ENCODE measurements around the gene TMIGD3. TPM values are rescaled to one million over a fixed set of nuclear protein-coding genes. Genes with fewer than 3 reads are reported as not detected.

TMIGD3 gene
- total and polyA plus RNA-seq, 2 donors (not counting 1 experiment from before 2014, with no cell fraction given) = 0.19 TPM; not detected in 1

GRCh38 chr1:111516005-111516535 is 12.6 kb upstream of the TMIGD3 start:
- Histone ChIP-seq H3K27ac (ENCODE audit: low read length in 2 of 2) (peak overlapping the region; percentile 81), H3K4me3 (ENCODE audit: control extremely low read depth in 1 of 5, extremely low read depth in 1 of 5, insufficient read depth in 1 of 5, low read depth in 2 of 5, low read length in 4 of 5) (peak overlapping the region; percentile 55 to 75 (median 61)), H2AFZ (ENCODE audit: insufficient read depth, low read depth, low read length, poor library complexity, severe bottlenecking) (peak overlapping the region; percentile 86), H3K9me3 (ENCODE audit: control extremely low read depth in 1 of 3, control insufficient read depth in 2 of 3, insufficient read depth in 1 of 3, low read length in 2 of 3) (no peaks in the 10 kb centered on the region), H3K4me2 (replicated peaks; ENCODE audit: low read depth, low read length, poor library complexity, severe bottlenecking) (peak overlapping the region; percentile 89), H3K36me3 (replicated peaks in 1 of 2; ENCODE audit: control extremely low read depth in 1 of 2, control insufficient read depth in 1 of 2, extremely low read depth in 1 of 2, insufficient read depth in 2 of 2, low read length in 1 of 2) (no peaks in the 10 kb centered on the region), H3K4me1 (ENCODE audit: control insufficient read depth in 2 of 2, insufficient read depth in 2 of 2, low read length in 2 of 2) (peaks cover 30 to 34% of the 10 kb centered on the region in 2 donors), H3K79me2 (ENCODE audit: control insufficient read depth, insufficient read depth, low read length) (no peaks in the 10 kb centered on the region), H3K9ac (ENCODE audit: low read length) (peak overlapping the region; percentile 68), H3K27me3 (replicated peaks in 1 of 4; ENCODE audit: control extremely low read depth in 1 of 4, control insufficient read depth in 3 of 4, insufficient read depth in 4 of 4, low read length in 3 of 4) (no peaks in the 10 kb centered on the region), H4K20me1 (ENCODE audit: control insufficient read depth, insufficient read depth, low read length, poor library complexity, severe bottlenecking) (no peaks in the 10 kb centered on the region)
- TF ChIP-seq CTCF (IDR thresholded peaks at IDR 0.05) (peak; percentile 74), EZH2 (IDR thresholded peaks at IDR 0.05; ENCODE audit: borderline replicate concordance, insufficient read depth, low read depth, low read length, poor library complexity, severe bottlenecking) (no peak)
- DNase-seq (peak; percentile 86), ATAC-seq (ENCODE audit: low read depth) (peak; percentile 75)
- peaks cover 37% of the 10 kb centered on the region for H3K4me1 Mint-ChIP-seq
- ChIA-PET POLR2A (interaction anchor here (0.6 to 2.7 kb wide), 2 partner anchors 8 to 1136 kb away, joined by 3 to 8 read pairs; no protein-coding TSS in a partner anchor), CTCF (interaction anchor here (1.0 to 3.1 kb wide), 19 partner anchors 8 to 248 kb away, joined by 3 to 37 read pairs (median 4); partner anchors contain the start of genes ADORA3 and TMIGD3)
- no peaks in the 10 kb centered on the region for H3K9me3 Mint-ChIP-seq (ENCODE audit: insufficient read depth)
- H3K27me3 Mint-ChIP-seq = no peaks in the 10 kb centered on the region
- peak overlapping the region; percentile 90 for H3K4me3 Mint-ChIP-seq
- WGBS (ENCODE audit: insufficient coverage) = under 1% methylated on average over 11 of the region's 13 CpGs
- H3K27ac Mint-ChIP-seq = peak overlapping the region; percentile 84
- intact Hi-C loops (cut with micrococcal nuclease) = loop anchor here (1.0 to 5.0 kb wide), 2 partner anchors 8 to 56 kb away; no protein-coding TSS in a partner anchor
